ENCODE data around the gene LARGE1. TPM values are rescaled to one million over a fixed set of nuclear protein-coding genes. Genes with fewer than 3 reads are reported as not detected.

LARGE1 gene
- total RNA-seq, 1 donor from 2014 or later, result 35.7 TPM

DNA sequence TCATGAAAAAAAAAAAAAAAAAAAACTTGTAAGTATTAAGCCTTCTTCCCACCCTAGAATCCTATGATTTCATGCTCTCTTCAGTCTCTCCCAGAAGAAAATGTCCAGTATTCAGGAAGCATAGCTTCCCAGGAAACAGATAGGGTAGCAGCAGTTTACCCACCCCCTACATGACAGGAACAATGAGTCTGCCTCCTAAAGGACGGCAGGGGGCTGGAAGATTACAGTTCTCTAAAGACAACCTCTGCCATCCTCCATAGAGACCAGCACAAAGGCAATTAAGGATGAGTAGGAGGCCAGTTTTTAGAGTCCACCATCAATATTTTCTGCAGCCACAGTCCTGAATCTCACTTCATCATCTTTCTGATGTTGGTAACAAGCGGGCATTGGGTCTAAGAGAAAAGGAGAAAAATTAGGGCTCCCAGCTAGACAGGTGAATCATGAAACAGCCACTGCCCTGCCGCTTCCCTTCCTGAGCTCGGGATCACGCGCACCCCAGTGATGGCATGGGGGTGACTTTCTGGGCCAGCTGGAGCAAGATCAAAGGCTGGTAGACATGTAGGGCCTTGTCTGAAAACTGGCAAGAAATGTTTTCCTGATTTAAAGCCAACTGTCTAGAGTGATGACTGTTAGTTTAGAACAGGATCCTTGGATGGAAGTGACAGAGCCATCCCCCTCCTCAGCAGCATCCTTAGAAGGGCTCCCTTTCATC, 322.8 kb downstream of the LARGE1 start:
- Mint-ChIP-seq H3K4me1 (no peaks in the 10 kb centered on the region), H3K36me3 (peaks cover 4% of the 10 kb centered on the region), H3K9me3 (no peaks in the 10 kb centered on the region), H3K27ac (no peak overlapping the region), H3K27me3 (ENCODE audit: low read depth) (no peaks in the 10 kb centered on the region), H3K4me3 (no peak overlapping the region)
- TF ChIP-seq, protein P1, sequence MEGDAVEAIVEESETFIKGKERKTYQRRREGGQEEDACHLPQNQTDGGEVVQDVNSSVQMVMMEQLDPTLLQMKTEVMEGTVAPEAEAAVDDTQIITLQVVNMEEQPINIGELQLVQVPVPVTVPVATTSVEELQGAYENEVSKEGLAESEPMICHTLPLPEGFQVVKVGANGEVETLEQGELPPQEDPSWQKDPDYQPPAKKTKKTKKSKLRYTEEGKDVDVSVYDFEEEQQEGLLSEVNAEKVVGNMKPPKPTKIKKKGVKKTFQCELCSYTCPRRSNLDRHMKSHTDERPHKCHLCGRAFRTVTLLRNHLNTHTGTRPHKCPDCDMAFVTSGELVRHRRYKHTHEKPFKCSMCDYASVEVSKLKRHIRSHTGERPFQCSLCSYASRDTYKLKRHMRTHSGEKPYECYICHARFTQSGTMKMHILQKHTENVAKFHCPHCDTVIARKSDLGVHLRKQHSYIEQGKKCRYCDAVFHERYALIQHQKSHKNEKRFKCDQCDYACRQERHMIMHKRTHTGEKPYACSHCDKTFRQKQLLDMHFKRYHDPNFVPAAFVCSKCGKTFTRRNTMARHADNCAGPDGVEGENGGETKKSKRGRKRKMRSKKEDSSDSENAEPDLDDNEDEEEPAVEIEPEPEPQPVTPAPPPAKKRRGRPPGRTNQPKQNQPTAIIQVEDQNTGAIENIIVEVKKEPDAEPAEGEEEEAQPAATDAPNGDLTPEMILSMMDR (IDR thresholded peaks at IDR 0.05; ENCODE audit: unreplicated experiment), result no peak
- DNase-seq (ENCODE audit: low spot score in 2 of 2, unreplicated experiment in 2 of 2), result no peak

GRCh38 chr22:33593818-33594217, 326.5 kb downstream of the LARGE1 start:
- no peaks in the 10 kb centered on the region for H3K27me3 Mint-ChIP-seq (ENCODE audit: low read depth)
- no peak overlapping the region for H3K27ac Mint-ChIP-seq
- peaks cover 8% of the 10 kb centered on the region for H3K9me3 Mint-ChIP-seq
- TF ChIP-seq, protein P1 (IDR thresholded peaks at IDR 0.05; ENCODE audit: unreplicated experiment), result no peak
- DNase-seq (ENCODE audit: low spot score in 2 of 2, unreplicated experiment in 2 of 2), result no peak
- H3K4me3 Mint-ChIP-seq, result no peak overlapping the region
- no peaks in the 10 kb centered on the region for H3K4me1 Mint-ChIP-seq
- no peaks in the 10 kb centered on the region for H3K36me3 Mint-ChIP-seq

DNA sequence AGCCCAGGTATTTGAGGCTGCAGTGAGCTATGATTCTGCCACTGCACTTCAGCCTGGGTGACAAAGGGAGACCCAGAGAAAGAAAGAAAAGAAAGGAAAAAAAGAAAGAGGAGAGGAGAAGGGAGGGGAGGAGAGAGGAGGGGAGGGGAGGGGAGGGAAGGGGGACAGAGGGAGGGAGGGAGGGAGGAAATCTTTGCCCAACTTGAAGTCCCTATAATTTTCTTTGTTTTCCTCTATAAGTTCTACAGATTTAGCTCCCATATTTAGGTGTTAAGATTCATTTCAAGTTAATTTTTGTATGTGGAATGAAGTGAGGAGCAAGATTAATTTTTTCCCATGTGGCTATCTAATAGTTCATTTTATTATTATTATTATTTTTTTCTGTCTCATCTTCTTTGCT, 328.3 kb downstream of the LARGE1 start:
- H3K4me3 Mint-ChIP-seq, result no peak overlapping the region
- TF ChIP-seq, protein P1 (IDR thresholded peaks at IDR 0.05; ENCODE audit: unreplicated experiment), result no peak
- H3K27me3 Mint-ChIP-seq (ENCODE audit: low read depth), result no peaks in the 10 kb centered on the region
- no peaks in the 10 kb centered on the region for H3K4me1 Mint-ChIP-seq
- no peak for DNase-seq (ENCODE audit: low spot score in 2 of 2, unreplicated experiment in 2 of 2)
- peaks cover 8% of the 10 kb centered on the region for H3K9me3 Mint-ChIP-seq
- no peaks in the 10 kb centered on the region for H3K36me3 Mint-ChIP-seq
- H3K27ac Mint-ChIP-seq, result no peak overlapping the region

GRCh38 chr22:33589297-33589696, 331.0 kb downstream of the LARGE1 start:
- TF ChIP-seq, protein P1 (IDR thresholded peaks at IDR 0.05; ENCODE audit: unreplicated experiment), result no peak
- Mint-ChIP-seq H3K4me1 (no peaks in the 10 kb centered on the region), H3K4me3 (no peak overlapping the region), H3K9me3 (peaks cover 8% of the 10 kb centered on the region), H3K27ac (no peak overlapping the region), H3K27me3 (ENCODE audit: low read depth) (no peaks in the 10 kb centered on the region), H3K36me3 (no peaks in the 10 kb centered on the region)
- DNase-seq (ENCODE audit: low spot score in 2 of 2, unreplicated experiment in 2 of 2), result no peak

- H3K27me3 Mint-ChIP-seq (ENCODE audit: low read depth), result no peaks in the 10 kb centered on the region
- no peak for DNase-seq (ENCODE audit: low spot score in 2 of 2, unreplicated experiment in 2 of 2)
- H3K4me3 Mint-ChIP-seq, result no peak overlapping the region
- TF ChIP-seq, protein P1 (IDR thresholded peaks at IDR 0.05; ENCODE audit: unreplicated experiment), result no peak
- no peaks in the 10 kb centered on the region for H3K36me3 Mint-ChIP-seq
- H3K9me3 Mint-ChIP-seq, result peaks cover 8% of the 10 kb centered on the region
- no peak overlapping the region for H3K27ac Mint-ChIP-seq
- no peaks in the 10 kb centered on the region for H3K4me1 Mint-ChIP-seq
Measured at GRCh38 chr22:33588860-33589259, 331.4 kb downstream of the LARGE1 start.

Measured in mesothelial cell of epicardium (in vitro differentiated cells).